Prostate gland (tissue), 2 donors: Measurements from ENCODE around the gene ADAMTS14.

ENCODE experiments used
- POLR2AphosphoS5 ChIP-seq: sonication (generic); formaldehyde crosslinking; IDR thresholded peaks from one replicate; pipeline ENCODE4 v1.6.1; 2017; ENCODE audit warnings: antibody characterized with exemption
- TF ChIP-seq, protein P1 (sequence below), 4 experiments: fragments of 200-600 bp in 2 of 4; fragments of 450-650 bp in 2 of 4; sonication (generic) in 2 of 4; IDR thresholded peaks; 1 replicate in 3 of 4; 2 replicates in 1 of 4; pipeline ENCODE4 v1.5.1; 2016 to 2019; ENCODE audit warnings: antibody characterized with exemption in 4 of 4, mild to moderate bottlenecking in 2 of 4, moderate library complexity in 2 of 4

DNA sequence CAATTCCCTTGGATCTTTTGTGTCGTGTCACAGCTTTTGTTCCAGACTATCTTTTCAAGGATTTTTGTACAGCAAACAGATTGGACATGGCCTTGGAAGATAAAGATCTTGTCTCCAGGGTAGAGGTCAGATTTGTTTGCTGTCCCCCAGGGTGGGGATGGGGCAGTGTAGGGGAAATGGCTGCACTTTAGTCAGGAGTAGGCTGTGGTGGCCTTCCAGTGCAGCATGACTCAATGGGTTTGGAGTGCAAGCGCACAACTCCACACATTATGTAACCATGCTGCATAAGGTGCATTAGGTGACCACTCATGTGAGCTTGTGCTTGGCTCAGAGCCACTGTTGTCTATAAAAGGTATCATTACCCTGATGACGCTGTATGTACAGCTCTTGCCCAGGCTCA is 23.9 kb upstream of the ADAMTS14 start:
- no peak for TF ChIP-seq POLR2AphosphoS5
- TF ChIP-seq, protein P1, sequence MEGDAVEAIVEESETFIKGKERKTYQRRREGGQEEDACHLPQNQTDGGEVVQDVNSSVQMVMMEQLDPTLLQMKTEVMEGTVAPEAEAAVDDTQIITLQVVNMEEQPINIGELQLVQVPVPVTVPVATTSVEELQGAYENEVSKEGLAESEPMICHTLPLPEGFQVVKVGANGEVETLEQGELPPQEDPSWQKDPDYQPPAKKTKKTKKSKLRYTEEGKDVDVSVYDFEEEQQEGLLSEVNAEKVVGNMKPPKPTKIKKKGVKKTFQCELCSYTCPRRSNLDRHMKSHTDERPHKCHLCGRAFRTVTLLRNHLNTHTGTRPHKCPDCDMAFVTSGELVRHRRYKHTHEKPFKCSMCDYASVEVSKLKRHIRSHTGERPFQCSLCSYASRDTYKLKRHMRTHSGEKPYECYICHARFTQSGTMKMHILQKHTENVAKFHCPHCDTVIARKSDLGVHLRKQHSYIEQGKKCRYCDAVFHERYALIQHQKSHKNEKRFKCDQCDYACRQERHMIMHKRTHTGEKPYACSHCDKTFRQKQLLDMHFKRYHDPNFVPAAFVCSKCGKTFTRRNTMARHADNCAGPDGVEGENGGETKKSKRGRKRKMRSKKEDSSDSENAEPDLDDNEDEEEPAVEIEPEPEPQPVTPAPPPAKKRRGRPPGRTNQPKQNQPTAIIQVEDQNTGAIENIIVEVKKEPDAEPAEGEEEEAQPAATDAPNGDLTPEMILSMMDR (IDR thresholded peaks at IDR 0.05): no peak
